ENCODE data around the gene PCDH9.

Gene PCDH9

GRCh38 chr13:66926851-66927524 lies 303.1 kb downstream of the PCDH9 start:
- no peaks in the 10 kb centered on the region for H3K27me3 ChIP-seq (ENCODE audit: insufficient read depth, low read length)
- no peaks in the 10 kb centered on the region for H3K9me3 ChIP-seq (ENCODE audit: insufficient read depth, low read depth, low read length)
- H3K4me1 ChIP-seq (ENCODE audit: insufficient read depth, low read length): peaks cover 14% of the 10 kb centered on the region
- H3K36me3 ChIP-seq (ENCODE audit: insufficient read depth, low read length): no peaks in the 10 kb centered on the region
- H3K27ac ChIP-seq (ENCODE audit: low read depth, low read length): no peak overlapping the region
- 89% methylated on average over 6 of the region's 6 CpGs for WGBS
- H3K4me3 ChIP-seq (ENCODE audit: low read length): no peak overlapping the region
- H3K9ac ChIP-seq (ENCODE audit: low read depth, low read length): no peak overlapping the region

- H3K4me3 ChIP-seq (ENCODE audit: low read length): no peak overlapping the region
- H3K4me1 ChIP-seq (ENCODE audit: insufficient read depth, low read length): peaks cover 14% of the 10 kb centered on the region
- no peaks in the 10 kb centered on the region for H3K27me3 ChIP-seq (ENCODE audit: insufficient read depth, low read length)
- H3K9me3 ChIP-seq (ENCODE audit: insufficient read depth, low read depth, low read length): no peaks in the 10 kb centered on the region
- 43% methylated on average over 3 of the region's 4 CpGs for WGBS
- no peak overlapping the region for H3K9ac ChIP-seq (ENCODE audit: low read depth, low read length)
- H3K27ac ChIP-seq (ENCODE audit: low read depth, low read length): no peak overlapping the region
- H3K36me3 ChIP-seq (ENCODE audit: insufficient read depth, low read length): no peaks in the 10 kb centered on the region
These were observed 303.8 kb downstream of the PCDH9 start for GRCh38 chr13:66926200-66926850.

- no peaks in the 10 kb centered on the region for H3K27me3 ChIP-seq (ENCODE audit: insufficient read depth, low read length)
- H3K27ac ChIP-seq (ENCODE audit: low read depth, low read length): no peak overlapping the region
- H3K4me1 ChIP-seq (ENCODE audit: insufficient read depth, low read length): peaks cover 14% of the 10 kb centered on the region
- H3K4me3 ChIP-seq (ENCODE audit: low read length): no peak overlapping the region
- no CpG with 5 or more reads among the region's 1 CpG for WGBS
- no peaks in the 10 kb centered on the region for H3K36me3 ChIP-seq (ENCODE audit: insufficient read depth, low read length)
- H3K9ac ChIP-seq (ENCODE audit: low read depth, low read length): no peak overlapping the region
- no peaks in the 10 kb centered on the region for H3K9me3 ChIP-seq (ENCODE audit: insufficient read depth, low read depth, low read length)
These were observed 307.7 kb downstream of the PCDH9 start for GRCh38 chr13:66922444-66922843.

GRCh38 chr13:66921437-66921836 lies 308.7 kb downstream of the PCDH9 start:
- Histone ChIP-seq H3K9me3 (ENCODE audit: insufficient read depth, low read depth, low read length) (no peaks in the 10 kb centered on the region), H3K27me3 (ENCODE audit: insufficient read depth, low read length) (no peaks in the 10 kb centered on the region), H3K27ac (ENCODE audit: low read depth, low read length) (no peak overlapping the region), H3K9ac (ENCODE audit: low read depth, low read length) (no peak overlapping the region), H3K36me3 (ENCODE audit: insufficient read depth, low read length) (no peaks in the 10 kb centered on the region), H3K4me3 (ENCODE audit: low read length) (no peak overlapping the region), H3K4me1 (ENCODE audit: insufficient read depth, low read length) (peaks cover 8% of the 10 kb centered on the region)
- WGBS: 89% methylated on average over 4 of the region's 5 CpGs

- 0 out of 2 replicates have a peak, but pooled peaks cover 3% of the 10 kb centered on the region for H3K4me1 ChIP-seq (ENCODE audit: insufficient read depth, low read length)
- no peak overlapping the region for H3K27ac ChIP-seq (ENCODE audit: low read depth, low read length)
- H3K4me3 ChIP-seq (ENCODE audit: low read length): no peak overlapping the region
- H3K27me3 ChIP-seq (ENCODE audit: insufficient read depth, low read length): no peaks in the 10 kb centered on the region
- 73% methylated on average over 1 of the region's 1 CpG for WGBS
- H3K36me3 ChIP-seq (ENCODE audit: insufficient read depth, low read length): no peaks in the 10 kb centered on the region
- H3K9me3 ChIP-seq (ENCODE audit: insufficient read depth, low read depth, low read length): no peaks in the 10 kb centered on the region
- no peak overlapping the region for H3K9ac ChIP-seq (ENCODE audit: low read depth, low read length)
These were observed 314.4 kb downstream of the PCDH9 start for GRCh38 chr13:66915596-66916185.

- Histone ChIP-seq H3K9me3 (ENCODE audit: insufficient read depth, low read depth, low read length) (no peaks in the 10 kb centered on the region), H3K27me3 (ENCODE audit: insufficient read depth, low read length) (no peaks in the 10 kb centered on the region), H3K9ac (ENCODE audit: low read depth, low read length) (no peak overlapping the region), H3K4me3 (ENCODE audit: low read length) (no peak overlapping the region), H3K27ac (ENCODE audit: low read depth, low read length) (no peak overlapping the region), H3K4me1 (ENCODE audit: insufficient read depth, low read length) (0 out of 2 replicates have a peak, but pooled peaks cover 3% of the 10 kb centered on the region), H3K36me3 (ENCODE audit: insufficient read depth, low read length) (no peaks in the 10 kb centered on the region)
- WGBS: 100% methylated on average over 2 of the region's 4 CpGs
These were observed 316.0 kb downstream of the PCDH9 start for GRCh38 chr13:66914155-66914554.

GRCh38 chr13:66911411-66911939 lies 318.7 kb downstream of the PCDH9 start:
- Histone ChIP-seq H3K36me3 (ENCODE audit: insufficient read depth, low read length) (no peaks in the 10 kb centered on the region), H3K4me1 (ENCODE audit: insufficient read depth, low read length) (0 out of 2 replicates have a peak, but pooled peaks cover 3% of the 10 kb centered on the region), H3K4me3 (ENCODE audit: low read length) (no peak overlapping the region), H3K27ac (ENCODE audit: low read depth, low read length) (no peak overlapping the region), H3K27me3 (ENCODE audit: insufficient read depth, low read length) (no peaks in the 10 kb centered on the region), H3K9me3 (ENCODE audit: insufficient read depth, low read depth, low read length) (no peaks in the 10 kb centered on the region), H3K9ac (ENCODE audit: low read depth, low read length) (no peak overlapping the region)
- 98% methylated on average over 4 of the region's 4 CpGs for WGBS

- 92% methylated on average over 3 of the region's 3 CpGs for WGBS
- Histone ChIP-seq H3K27me3 (ENCODE audit: insufficient read depth, low read length) (no peaks in the 10 kb centered on the region), H3K9me3 (ENCODE audit: insufficient read depth, low read depth, low read length) (no peaks in the 10 kb centered on the region), H3K36me3 (ENCODE audit: insufficient read depth, low read length) (no peaks in the 10 kb centered on the region), H3K27ac (ENCODE audit: low read depth, low read length) (no peak overlapping the region), H3K4me1 (ENCODE audit: insufficient read depth, low read length) (peaks cover 6% of the 10 kb centered on the region), H3K4me3 (ENCODE audit: low read length) (no peak overlapping the region), H3K9ac (ENCODE audit: low read depth, low read length) (no peak overlapping the region)
These were observed 330.2 kb downstream of the PCDH9 start for GRCh38 chr13:66899955-66900354.

GRCh38 chr13:66896933-66897332 lies 333.2 kb downstream of the PCDH9 start:
- Histone ChIP-seq H3K4me1 (ENCODE audit: insufficient read depth, low read length) (no peaks in the 10 kb centered on the region), H3K36me3 (ENCODE audit: insufficient read depth, low read length) (no peaks in the 10 kb centered on the region), H3K4me3 (ENCODE audit: low read length) (no peak overlapping the region), H3K27me3 (ENCODE audit: insufficient read depth, low read length) (no peaks in the 10 kb centered on the region), H3K9me3 (ENCODE audit: insufficient read depth, low read depth, low read length) (no peaks in the 10 kb centered on the region), H3K9ac (ENCODE audit: low read depth, low read length) (no peak overlapping the region), H3K27ac (ENCODE audit: low read depth, low read length) (no peak overlapping the region)
- 76% methylated on average over 1 of the region's 1 CpG for WGBS

GRCh38 chr13:66895780-66896179 lies 334.4 kb downstream of the PCDH9 start:
- H3K4me1 ChIP-seq (ENCODE audit: insufficient read depth, low read length): no peaks in the 10 kb centered on the region
- H3K4me3 ChIP-seq (ENCODE audit: low read length): no peak overlapping the region
- no peaks in the 10 kb centered on the region for H3K36me3 ChIP-seq (ENCODE audit: insufficient read depth, low read length)
- no peak overlapping the region for H3K27ac ChIP-seq (ENCODE audit: low read depth, low read length)
- H3K9me3 ChIP-seq (ENCODE audit: insufficient read depth, low read depth, low read length): no peaks in the 10 kb centered on the region
- H3K9ac ChIP-seq (ENCODE audit: low read depth, low read length): no peak overlapping the region
- WGBS: 88% methylated on average over 4 of the region's 5 CpGs
- no peaks in the 10 kb centered on the region for H3K27me3 ChIP-seq (ENCODE audit: insufficient read depth, low read length)

- Histone ChIP-seq H3K9me3 (ENCODE audit: insufficient read depth, low read depth, low read length) (no peaks in the 10 kb centered on the region), H3K4me1 (ENCODE audit: insufficient read depth, low read length) (no peaks in the 10 kb centered on the region), H3K36me3 (ENCODE audit: insufficient read depth, low read length) (no peaks in the 10 kb centered on the region), H3K27ac (ENCODE audit: low read depth, low read length) (no peak overlapping the region), H3K4me3 (ENCODE audit: low read length) (no peak overlapping the region), H3K9ac (ENCODE audit: low read depth, low read length) (no peak overlapping the region), H3K27me3 (ENCODE audit: insufficient read depth, low read length) (no peaks in the 10 kb centered on the region)
- 94% methylated on average over 3 of the region's 3 CpGs for WGBS
These were observed 334.8 kb downstream of the PCDH9 start for GRCh38 chr13:66895320-66895719.

All from HUES64 (cell line).